AG04449 (cell line): ENCODE measurements around the gene MAMDC4.

ENCODE experiments used
- CTCF ChIA-PET: fragments of 350-600 bp; formaldehyde crosslinking; extraction: SDS; loops from one replicate; lab custom pipeline; 2021; ENCODE audit warnings: antibody characterized with exemption; lab: Yijun Ruan, JAX
- POLR2A ChIA-PET: fragments of 400-600, 350-600 bp; formaldehyde crosslinking; extraction: SDS; loops from one replicate; lab custom pipeline; 2020; ENCODE audit warnings: antibody characterized with exemption, inconsistent platforms; lab: Yijun Ruan, JAX
- DNase-seq: peaks from one replicate; pipeline ENCODE4 v3.0.0-alpha.2; 2010; ENCODE audit warnings: low read depth, low spot score
- H3K4me3 ChIP-seq: 2 replicates; pipeline ENCODE4 v1.5.1; 2011; ENCODE audit warnings: low read depth, mild to moderate bottlenecking, control low read depth, low read length
- CTCF ChIP-seq: IDR thresholded peaks from one replicate; pipeline ENCODE4 v1.5.1; 2011; ENCODE audit warnings: mild to moderate bottlenecking, moderate library complexity, low read length, control low read depth, inconsistent platforms; ENCODE audit not compliant: insufficient read depth; ENCODE audit errors: missing control alignments

The MAMDC4 gene

DNA sequence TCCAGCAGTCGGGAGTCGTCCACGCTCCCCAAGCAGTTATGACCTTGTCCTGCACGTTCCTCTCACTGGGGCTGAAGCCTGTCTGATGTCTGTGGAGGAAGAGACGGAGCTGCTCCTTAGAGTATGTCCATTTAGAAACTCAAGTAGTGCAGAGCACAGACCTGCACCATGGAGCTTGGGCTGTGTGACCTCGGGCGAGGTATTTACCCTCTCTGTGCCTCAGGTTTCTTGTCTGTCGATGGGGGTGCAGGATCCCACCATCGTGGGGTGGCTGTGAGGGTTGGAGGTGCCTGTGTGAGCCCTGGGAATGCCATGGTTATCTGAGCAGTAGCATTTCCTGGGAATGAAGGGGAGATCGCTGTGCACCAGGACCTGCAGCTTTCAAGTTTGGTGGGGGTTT is 48.4 kb downstream of the MAMDC4 start:
- no peak for DNase-seq
- H3K4me3 ChIP-seq: no peak overlapping the region
- CTCF ChIA-PET: no interaction called here
- TF ChIP-seq CTCF: no peak
- POLR2A ChIA-PET: no interaction called here

- no peak for TF ChIP-seq CTCF
- no peak for DNase-seq
- POLR2A ChIA-PET: no interaction called here
- no peak overlapping the region for H3K4me3 ChIP-seq
- CTCF ChIA-PET: no interaction called here
These were observed 48.9 kb downstream of the MAMDC4 start for GRCh38 chr9:136900988-136901515.

GRCh38 chr9:136901516-136902258 is 49.5 kb downstream of the MAMDC4 start:
- TF ChIP-seq CTCF: no peak
- DNase-seq: no peak
- POLR2A ChIA-PET: no interaction called here
- CTCF ChIA-PET: interaction anchor here (0.9 kb wide), 1 partner anchor 162 kb away, joined by 3 read pairs; no protein-coding TSS in a partner anchor
- H3K4me3 ChIP-seq: no peak overlapping the region

DNA sequence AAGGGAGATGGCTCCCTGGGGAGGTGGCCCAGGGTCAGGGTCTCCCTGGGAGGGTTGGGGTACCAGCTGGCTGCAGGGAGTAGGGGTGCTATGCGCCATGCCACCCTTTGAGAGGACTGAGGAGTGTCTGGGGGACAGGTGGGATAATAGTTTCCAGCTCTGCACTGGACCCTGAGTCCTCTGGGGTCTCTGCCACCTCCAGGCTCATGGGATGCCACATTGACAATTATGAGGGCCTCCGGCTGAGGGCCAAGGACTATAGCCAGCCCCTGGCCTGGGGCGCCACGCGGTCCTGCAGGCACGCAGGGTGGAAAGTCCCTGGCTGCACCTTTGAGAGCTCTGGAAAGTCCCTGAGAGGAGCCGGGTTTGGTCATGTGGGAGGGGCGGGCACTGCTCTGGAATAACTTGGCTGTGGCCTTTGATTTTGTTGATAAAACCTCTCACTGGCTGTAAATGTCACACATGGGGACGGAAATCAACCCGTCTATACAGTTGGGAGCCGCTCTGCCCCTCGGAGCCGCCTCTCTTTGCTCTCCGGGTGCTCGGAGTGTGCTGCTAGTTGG is 50.2 kb downstream of the MAMDC4 start:
- DNase-seq: peak; percentile 14
- no peak overlapping the region for H3K4me3 ChIP-seq
- no peak for TF ChIP-seq CTCF
- CTCF ChIA-PET: interaction anchor here (0.9 kb wide), 1 partner anchor 162 kb away, joined by 3 read pairs; no protein-coding TSS in a partner anchor
- POLR2A ChIA-PET: no interaction called here

DNA sequence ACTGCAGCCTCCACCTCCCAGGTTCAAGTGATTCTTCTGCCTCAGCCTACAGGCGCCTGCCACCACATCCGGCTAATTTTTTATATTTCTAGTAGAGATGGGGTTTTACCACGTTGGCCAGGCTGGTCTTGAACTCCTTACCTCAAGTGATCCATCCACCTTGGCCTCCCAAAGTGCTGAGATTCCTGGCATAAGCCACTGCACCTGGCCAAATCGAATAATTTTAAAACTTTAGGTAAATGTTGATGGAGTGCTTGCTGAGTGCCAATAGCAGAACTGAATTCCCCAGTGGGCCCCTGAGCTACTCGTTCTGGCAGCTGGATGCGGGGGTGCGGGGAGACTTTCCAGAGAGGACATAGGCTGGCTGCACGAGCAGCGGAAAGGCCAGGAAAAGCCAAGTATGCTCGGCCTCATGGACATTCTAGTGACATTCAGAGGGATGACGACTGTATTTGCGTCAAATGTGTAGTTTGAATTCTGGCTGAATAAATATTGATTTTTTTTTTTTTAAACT is 51.0 kb downstream of the MAMDC4 start:
- no peak for DNase-seq
- TF ChIP-seq CTCF: no peak
- H3K4me3 ChIP-seq: no peak overlapping the region
- ChIA-PET CTCF (no interaction called here), POLR2A (no interaction called here)

DNA sequence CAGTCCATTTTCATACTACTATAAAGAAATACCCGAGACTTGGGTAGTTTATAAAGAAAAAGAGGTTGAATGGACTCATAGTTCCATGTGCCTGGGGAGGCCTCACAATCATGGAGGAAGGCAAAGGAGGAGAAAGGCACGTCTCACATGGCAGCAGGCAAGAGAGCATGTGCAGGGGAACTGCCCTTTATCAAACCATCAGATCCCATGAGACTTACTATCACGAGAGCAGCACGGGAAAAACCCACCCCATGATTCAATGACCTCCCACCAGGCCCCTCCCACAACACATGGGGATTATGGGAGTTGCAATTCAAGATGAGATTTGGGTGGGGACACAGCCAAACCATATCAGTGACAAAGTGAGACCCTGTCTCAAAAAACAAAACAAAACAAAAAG is 54.1 kb downstream of the MAMDC4 start:
- CTCF ChIA-PET: no interaction called here
- POLR2A ChIA-PET: interaction anchor here (0.6 kb wide), 1 partner anchor 855 kb away, joined by 3 read pairs; no protein-coding TSS in a partner anchor
- no peak overlapping the region for H3K4me3 ChIP-seq
- TF ChIP-seq CTCF: no peak
- no peak for DNase-seq
